Measurements from ENCODE around the gene IHH. TPM values are rescaled to one million over a fixed set of nuclear protein-coding genes. Genes with fewer than 3 reads are reported as not detected.

The IHH gene
- total RNA-seq, 1 experiment from 2014 or later, result not detected

- H3K9me3 Mint-ChIP-seq, result no peaks in the 10 kb centered on the region
- no peak overlapping the region for H3K27ac Mint-ChIP-seq
- H3K79me2 ChIP-seq (ENCODE audit: insufficient read depth, low read length), result no peaks in the 10 kb centered on the region
- H3K27ac ChIP-seq (ENCODE audit: insufficient read length, low read depth, low read length), result no peak overlapping the region
- H2BK15ac ChIP-seq (ENCODE audit: low read depth, low read length), result no peak overlapping the region
- H4K91ac ChIP-seq (ENCODE audit: insufficient read length, low read depth, low read length), result no peak overlapping the region
- H3K36me3 Mint-ChIP-seq (ENCODE audit: insufficient read depth in 1 of 3, low read depth in 3 of 3), result no peaks in the 10 kb centered on the region
- H2AK5ac ChIP-seq (ENCODE audit: insufficient read length, low read length), result no peak overlapping the region
- H3K23me2 ChIP-seq (ENCODE audit: insufficient read length, low read depth, low read length, poor library complexity, severe bottlenecking), result peaks cover 6% of the 10 kb centered on the region
- H3K4me1 Mint-ChIP-seq, result peaks cover 8 to 13% of the 10 kb centered on the region in 2 experiments
- no peak overlapping the region for H4K5ac ChIP-seq (ENCODE audit: insufficient read length, low read depth, low read length)
- no peak overlapping the region for H3K23ac ChIP-seq (ENCODE audit: insufficient read length, low read depth, low read length)
- no peak overlapping the region for H4K8ac ChIP-seq (replicated peaks; ENCODE audit: insufficient read length, low read depth, low read length)
- no peak overlapping the region for H3K4me3 Mint-ChIP-seq
- no peak for TF ChIP-seq CTCF (conservative IDR thresholded peaks at IDR 0.05)
- H2BK20ac ChIP-seq (ENCODE audit: low read depth, low read length, poor library complexity, severe bottlenecking), result no peak overlapping the region
- no peaks in the 10 kb centered on the region; the same call in 1 of the 2 replicates for H3K27me3 ChIP-seq (ENCODE audit: insufficient read depth, low read length)
- H3K9ac ChIP-seq (ENCODE audit: extremely low read depth, insufficient read length, low read length), result no peak overlapping the region
- H4K20me1 ChIP-seq (ENCODE audit: control insufficient read depth, insufficient read depth, insufficient read length), result no peaks in the 10 kb centered on the region
- H3K14ac ChIP-seq (ENCODE audit: insufficient read depth, low read length), result no peak overlapping the region
- H3K27me3 Mint-ChIP-seq (ENCODE audit: low read depth), result peaks cover 66% of the 10 kb centered on the region
- no peaks in the 10 kb centered on the region for H3K9me3 ChIP-seq (ENCODE audit: control insufficient read depth, low read depth, low read length)
- no peak overlapping the region for H3K56ac ChIP-seq (ENCODE audit: insufficient read length, low read depth, low read length)
- H3K4me2 ChIP-seq (ENCODE audit: insufficient read depth, insufficient read length, low read length), result no peak overlapping the region
- H2BK120ac ChIP-seq (ENCODE audit: low read depth, low read length, poor library complexity, severe bottlenecking), result no peak overlapping the region
- H3K79me1 ChIP-seq (ENCODE audit: insufficient read depth, low read depth, low read length, poor library complexity, severe bottlenecking), result no peaks in the 10 kb centered on the region
- H2AFZ ChIP-seq (ENCODE audit: low read length), result no peak overlapping the region
- no peak overlapping the region for H2BK5ac ChIP-seq (ENCODE audit: insufficient read length, low read length)
- H3K18ac ChIP-seq (ENCODE audit: insufficient read length, low read depth, low read length), result no peak overlapping the region
- H3K4ac ChIP-seq (ENCODE audit: low read depth, low read length), result no peak overlapping the region
- H2BK12ac ChIP-seq (ENCODE audit: insufficient read length, low read depth, low read length), result no peak overlapping the region
- peaks cover 3% of the 10 kb centered on the region; the same call in 1 of the 2 replicates for H3K4me1 ChIP-seq (ENCODE audit: insufficient read depth, low read length)
- no peak overlapping the region for H3T11ph ChIP-seq (ENCODE audit: low read length)
- no peak for DNase-seq
- no CpG with 5 or more reads among the region's 4 CpGs for WGBS (ENCODE audit: extremely low coverage, insufficient read length, low lambda C conversion rate)
Measured at GRCh38 chr2:219042157-219042556, 18.6 kb downstream of the IHH start.
